H1 (cell line): ENCODE results near the gene PANX3. TPM values are rescaled to one million over a fixed set of nuclear protein-coding genes. Genes with fewer than 3 reads are reported as not detected.

Experiments used
- CTCF ChIA-PET: fragments of 300-600 bp; sonication (Branson Sonifier 250); formaldehyde crosslinking; loops from one replicate; lab custom pipeline; 2021; ENCODE audit not compliant: partially characterized antibody; lab: Charles Lee
- POLR2A ChIA-PET: fragments of 300-600 bp; sonication (Branson Sonifier 250); formaldehyde crosslinking; loops from one replicate; lab custom pipeline; 2021; ENCODE audit warnings: inconsistent platforms; ENCODE audit not compliant: partially characterized antibody; lab: Charles Lee
- DNase-seq, 2 experiments: peaks; one replicate each; pipeline versions ENCODE4 v3.0.0 to v3.0.0-alpha.2; 2010 to 2022; ENCODE audit warnings: low spot score in 2 of 2, low read depth in 1 of 2, mixed read lengths in 1 of 2
- FAIRE-seq: peaks from 2 replicates; lab custom pipeline; 2011; peaks lifted over from hg19 to GRCh38; lab: Jason Lieb, UNC
- H2AFZ ChIP-seq: 2 replicates; pipeline ENCODE4 v1.8.1; 2012; ENCODE audit warnings: low read length, inconsistent platforms
- H2AK5ac ChIP-seq: 2 replicates; pipeline ENCODE4 v1.6.1; 2013; ENCODE audit warnings: low read depth, low read length
- H2BK120ac ChIP-seq: replicated peaks from 2 replicates; pipeline ENCODE3; 2013; ENCODE audit warnings: low read depth, low read length, inconsistent platforms
- H2BK12ac ChIP-seq: 2 replicates; pipeline ENCODE4 v1.6.1; 2013; ENCODE audit warnings: low read depth, low read length
- H2BK15ac ChIP-seq: 2 replicates; pipeline ENCODE4 v1.6.1; 2013; ENCODE audit warnings: low read length
- H2BK20ac ChIP-seq: 2 replicates; pipeline ENCODE4 v1.6.1; 2013; ENCODE audit warnings: low read length
- H2BK5ac ChIP-seq: 2 replicates; pipeline ENCODE4 v1.6.1; 2013; ENCODE audit warnings: low read depth, low read length
- H3K14ac ChIP-seq: 2 replicates; pipeline ENCODE4 v1.6.1; 2013; ENCODE audit warnings: inconsistent platforms; ENCODE audit not compliant: insufficient read length
- H3K18ac ChIP-seq: 2 replicates; pipeline ENCODE4 v1.6.1; 2013; ENCODE audit warnings: low read length; ENCODE audit errors: extremely low read depth
- H3K23ac ChIP-seq: 2 replicates; pipeline ENCODE4 v1.6.1; 2013; ENCODE audit warnings: inconsistent platforms; ENCODE audit not compliant: insufficient read length
- H3K23me2 ChIP-seq: 2 replicates; pipeline ENCODE4 v1.6.1; 2013; ENCODE audit warnings: low read depth, low read length
- H3K27ac ChIP-seq: 2 replicates; pipeline ENCODE4 v1.6.1; 2011; ENCODE audit warnings: low read depth, low read length, inconsistent platforms
- H3K27me3 ChIP-seq, 4 experiments: replicated peaks in 1 of 4; 1 replicate in 1 of 4; 2 replicates in 3 of 4; pipeline versions ENCODE4 v1.6.1 to v1.8.1; 2011 to 2013; ENCODE audit warnings: low read length in 3 of 4, mild to moderate bottlenecking in 3 of 4, inconsistent platforms in 2 of 4, mixed read lengths in 2 of 4, moderate library complexity in 1 of 4; ENCODE audit not compliant: control insufficient read depth in 3 of 4, insufficient read depth in 3 of 4; ENCODE audit errors: extremely low read depth in 1 of 4
- H3K36me3 ChIP-seq, 4 experiments: 2 replicates each; pipeline versions ENCODE4 v1.6.1 to v1.8.1; 2011 to 2013; ENCODE audit warnings: mild to moderate bottlenecking in 4 of 4, low read length in 3 of 4, moderate library complexity in 2 of 4, control low read depth in 1 of 4, inconsistent platforms in 1 of 4; ENCODE audit not compliant: insufficient read depth in 4 of 4, control insufficient read depth in 2 of 4
- H3K4ac ChIP-seq: replicated peaks from 2 replicates; pipeline ENCODE3; 2013; ENCODE audit warnings: low read length, low read depth, mixed read lengths, inconsistent platforms; ENCODE audit not compliant: insufficient read length
- H3K4me1 ChIP-seq, 4 experiments: replicated peaks in 1 of 4; 1 replicate in 1 of 4; 2 replicates in 3 of 4; pipeline versions ENCODE4 v1.6.1 to v1.8.1; 2011 to 2013; ENCODE audit warnings: low read length in 3 of 4, inconsistent platforms in 2 of 4, mixed read lengths in 1 of 4; ENCODE audit not compliant: insufficient read depth in 4 of 4, control insufficient read depth in 3 of 4
- H3K4me2 ChIP-seq, 2 experiments: 2 replicates each; pipeline versions ENCODE4 v1.6.1 to v1.8.1; 2011 to 2013; ENCODE audit warnings: low read depth in 2 of 2, low read length in 2 of 2, control low read depth in 1 of 2, inconsistent platforms in 1 of 2, mild to moderate bottlenecking in 1 of 2; ENCODE audit not compliant: insufficient read depth in 1 of 2
- H3K4me3 ChIP-seq, 4 experiments: fragments of 200-600, 300-600 bp in 1 of 4; sonication (generic), shearing (Covaris generic), sonication (Bioruptor Twin) in 1 of 4; 2 replicates each; pipeline versions ENCODE4 v1.5.1 to v1.8.1; 2011 to 2016; ENCODE audit warnings: low read length in 4 of 4, low read depth in 3 of 4, control low read depth in 2 of 4, inconsistent platforms in 2 of 4, mild to moderate bottlenecking in 2 of 4, mixed read lengths in 1 of 4, moderate library complexity in 1 of 4; ENCODE audit not compliant: insufficient read depth in 2 of 4; ENCODE audit errors: extremely low read depth in 1 of 4
- H3K56ac ChIP-seq: replicated peaks from 2 replicates; pipeline ENCODE3; 2013; ENCODE audit warnings: low read depth, mild to moderate bottlenecking, mixed read lengths, low read length, inconsistent platforms; ENCODE audit not compliant: insufficient read length
- H3K79me1 ChIP-seq: 2 replicates; pipeline ENCODE4 v1.6.1; 2013; ENCODE audit warnings: low read depth, low read length, control low read depth
- H3K79me2 ChIP-seq, 2 experiments: 2 replicates each; pipeline versions ENCODE4 v1.6.1 to v1.8.1; 2012 to 2013; ENCODE audit warnings: low read length in 2 of 2, mild to moderate bottlenecking in 2 of 2, inconsistent platforms in 1 of 2; ENCODE audit not compliant: insufficient read depth in 2 of 2, control insufficient read depth in 1 of 2
- H3K9ac ChIP-seq, 4 experiments: replicated peaks in 1 of 4; 1 replicate in 1 of 4; 2 replicates in 3 of 4; pipeline versions ENCODE4 v1.6.1 to v1.8.1; 2011 to 2013; ENCODE audit warnings: low read depth in 3 of 4, low read length in 3 of 4, control low read depth in 2 of 4, mild to moderate bottlenecking in 2 of 4, moderate library complexity in 2 of 4, inconsistent platforms in 1 of 4; ENCODE audit errors: extremely low read depth in 1 of 4
- H3K9me3 ChIP-seq, 2 experiments: 2 replicates each; pipeline versions ENCODE4 v1.6.1 to v1.8.1; 2012 to 2013; ENCODE audit warnings: mild to moderate bottlenecking in 2 of 2, moderate library complexity in 2 of 2, control low read depth in 1 of 2, inconsistent platforms in 1 of 2, low read depth in 1 of 2, low read length in 1 of 2, mixed read lengths in 1 of 2; ENCODE audit not compliant: insufficient read depth in 2 of 2
- H4K20me1 ChIP-seq, 2 experiments: replicated peaks in 1 of 2; 2 replicates each; pipeline versions ENCODE3 to v1.8.1; 2011 to 2013; ENCODE audit warnings: inconsistent platforms in 2 of 2, low read length in 2 of 2, mild to moderate bottlenecking in 1 of 2; ENCODE audit not compliant: insufficient read depth in 2 of 2, control insufficient read depth in 1 of 2
- H4K5ac ChIP-seq: 2 replicates; pipeline ENCODE4 v1.6.1; 2013; ENCODE audit warnings: low read length, low read depth, mixed read lengths, inconsistent platforms; ENCODE audit not compliant: insufficient read length
- H4K8ac ChIP-seq: 2 replicates; pipeline ENCODE4 v1.8.0; 2013; ENCODE audit warnings: mild to moderate bottlenecking, moderate library complexity, low read length, inconsistent platforms; ENCODE audit not compliant: insufficient read depth; ENCODE audit errors: extremely low read depth
- H4K91ac ChIP-seq: replicated peaks from 2 replicates; pipeline ENCODE3; 2013; ENCODE audit warnings: low read length, mixed read lengths, inconsistent platforms; ENCODE audit not compliant: insufficient read length
- BCL11A ChIP-seq, 2 experiments: IDR thresholded peaks; one replicate each; pipeline ENCODE4 v1.6.1; 2011; ENCODE audit warnings: low read depth in 2 of 2, low read length in 2 of 2, mild to moderate bottlenecking in 2 of 2
- E2F6 ChIP-seq: IDR thresholded peaks from 2 replicates; pipeline ENCODE4 v1.6.1; 2012; ENCODE audit warnings: inconsistent platforms
- FOSL1 ChIP-seq: IDR thresholded peaks from 2 replicates; pipeline ENCODE4 v1.6.1; 2011; ENCODE audit warnings: mild to moderate bottlenecking, low read depth, low read length, moderate library complexity; ENCODE audit not compliant: insufficient read depth
- GABPA ChIP-seq: IDR thresholded peaks from 2 replicates; pipeline ENCODE4 v1.6.1; 2011; ENCODE audit warnings: mild to moderate bottlenecking, low read length, moderate library complexity, borderline replicate concordance; ENCODE audit not compliant: insufficient read depth
- HDAC6 ChIP-seq: IDR thresholded peaks from one replicate; pipeline ENCODE4 v1.7.1; 2012; ENCODE audit warnings: low read depth, mild to moderate bottlenecking, inconsistent platforms, low read length, moderate library complexity
- JUN ChIP-seq: IDR thresholded peaks from 2 replicates; pipeline ENCODE4 v1.6.1; 2011; ENCODE audit warnings: low read depth, mild to moderate bottlenecking, improper control_type of control experiment, low read length
- KDM4A ChIP-seq: IDR thresholded peaks from one replicate; pipeline ENCODE4 v1.7.1; 2012; ENCODE audit warnings: low read depth, mild to moderate bottlenecking, moderate library complexity, low read length, inconsistent platforms; ENCODE audit not compliant: severe bottlenecking
- KDM5A ChIP-seq: fragments of 200-600 bp; IDR thresholded peaks from 2 replicates; pipeline ENCODE4 v1.7.1; 2012; ENCODE audit warnings: mild to moderate bottlenecking, low read length, inconsistent platforms, mixed read lengths
- RNF2 ChIP-seq: fragments of 200-900, 300-1000 bp; sonication (generic); IDR thresholded peaks from 2 replicates; pipeline ENCODE4 v1.7.1; 2016; ENCODE audit warnings: borderline replicate concordance, low read depth, mild to moderate bottlenecking, antibody characterized with exemption, low read length; ENCODE audit not compliant: poor library complexity, severe bottlenecking; ENCODE audit errors: missing control alignments
- SIX5 ChIP-seq: IDR thresholded peaks from 2 replicates; pipeline ENCODE4 v1.6.1; 2011; ENCODE audit warnings: mild to moderate bottlenecking, low read depth, low read length
- SP2 ChIP-seq: IDR thresholded peaks from 2 replicates; pipeline ENCODE4 v1.6.1; 2012; ENCODE audit warnings: mild to moderate bottlenecking, low read length, inconsistent platforms
- SRF ChIP-seq: IDR thresholded peaks from 2 replicates; pipeline ENCODE4 v1.6.1; 2011; ENCODE audit warnings: mild to moderate bottlenecking, low read depth, low read length, moderate library complexity
- TCF12 ChIP-seq: IDR thresholded peaks from 2 replicates; pipeline ENCODE4 v1.6.1; 2011; ENCODE audit warnings: low read depth, mild to moderate bottlenecking, low read length
- TEAD4 ChIP-seq: IDR thresholded peaks from 2 replicates; pipeline ENCODE4 v1.6.1; 2012; ENCODE audit warnings: low read depth, low read length, inconsistent platforms, mixed read lengths
- WGBS, 2 experiments: shearing (Covaris generic) in 1 of 2; methylation state at CpG; one replicate each; pipeline versions ENCODE4 v1.1.6 to v1.1.7; 2013 to 2015; ENCODE audit warnings: low lambda C conversion rate in 2 of 2, mixed read lengths in 2 of 2, inconsistent platforms in 1 of 2, low coverage in 1 of 2, missing lambda C conversion rate in 1 of 2; ENCODE audit not compliant: insufficient replicate concordance in 2 of 2, insufficient coverage in 1 of 2, insufficient read length in 1 of 2; ENCODE audit errors: extremely low coverage in 1 of 2, missing lambda C conversion rate in 1 of 2; 5-methylcytosine and 5-hydroxymethylcytosine counted together
- polyA plus RNA-seq, 7 experiments: library from polyadenylated mRNA; depleted of rRNA in 3 of 7; stranded (reverse) in 5 of 7; unstranded in 2 of 7; fragments of >200 nt in 5 of 7; fragments of 200-250 nt in 2 of 7; gene quantifications; 1 replicate in 5 of 7; 2 replicates in 1 of 7; 4 replicates in 1 of 7; pipeline versions ENCODE4 v1.2.1 to v1.2.3, GENCODE V29; 2011 to 2013; ENCODE audit warnings: missing spikeins in 2 of 7, mixed read lengths in 2 of 7
- total RNA-seq: library from RNA; stranded (reverse); fragmentation: NEBNext Ultra II Directional; extraction: Animal tissue kit (Norgen Biotek cat#: 25700); gene quantifications from 2 replicates; pipeline ENCODE4 v1.2.1, GENCODE V29; 2021

The PANX3 gene
- total and polyA plus RNA-seq, 2 of the 8 experiments (the other 6 are each of a cell fraction or from before 2014, with no cell fraction given), result not detected

GRCh38 chr11:124612045-124612444, 817 bp downstream of the PANX3 start:
- Histone ChIP-seq H3K36me3 (no peaks in the 10 kb centered on the region), H2BK120ac (no peak overlapping the region), H3K27ac (no peak overlapping the region), H2BK20ac (no peak overlapping the region), H2AK5ac (no peak overlapping the region), H3K18ac (no peak overlapping the region), H3K23ac (no peak overlapping the region), H3K79me2 (no peaks in the 10 kb centered on the region), H2BK5ac (no peak overlapping the region), H4K8ac (no peak overlapping the region), H3K4me3 (no peak overlapping the region), H4K20me1 (no peaks in the 10 kb centered on the region), H3K9ac (no peak overlapping the region), H4K91ac (no peak overlapping the region), H3K27me3 (no peaks in the 10 kb centered on the region), H3K56ac (no peak overlapping the region), H3K14ac (no peak overlapping the region), H3K4ac (no peak overlapping the region), H3K4me2 (no peak overlapping the region), H3K4me1 (no peaks in the 10 kb centered on the region), H2AFZ (no peak overlapping the region), H4K5ac (no peak overlapping the region), H3K9me3 (no peaks in the 10 kb centered on the region), H2BK12ac (no peak overlapping the region), H3K79me1 (no peaks in the 10 kb centered on the region), H2BK15ac (no peak overlapping the region), H3K23me2 (no peaks in the 10 kb centered on the region)
- WGBS, 2 experiments, result 94% methylated on average over 3 of the region's 3 CpGs; no CpG with 5 or more reads in 1 of the 2 experiments
- no peak for FAIRE-seq
- DNase-seq, result no peak
- ChIA-PET POLR2A (no interaction called here), CTCF (interaction anchor here (1.2 to 1.8 kb wide), 3 partner anchors 10 to 196 kb away, joined by 3 to 7 read pairs (median 3); partner anchors contain the start of gene TBRG1)
- TF ChIP-seq BCL11A (IDR thresholded peaks at IDR 0.05; ENCODE audit: low read depth in 2 of 2, low read length in 2 of 2) (no peak), JUN (no peak), GABPA (no peak), TCF12 (no peak), SRF (no peak), RNF2 (no peak), SIX5 (no peak), TEAD4 (no peak), E2F6 (no peak), KDM5A (no peak), KDM4A (no peak), HDAC6 (no peak), SP2 (no peak), FOSL1 (no peak)
